ENCODE results near the gene PAPOLB.

- TF ChIP-seq GATA2 (IDR thresholded peaks at IDR 0.05; ENCODE audit: low read depth, low read length) (no peak), GATA3 (IDR thresholded peaks at IDR 0.05; ENCODE audit: low read depth, low read length) (no peak)
These were observed 19.3 kb downstream of the PAPOLB start for GRCh38 chr7:4842319-4843064.

Data from SH-SY5Y (cell line).